ENCODE results near the gene ACTR2.
A peak's percentile ranks its signal among the peaks of the same experiment; 100 is the strongest.
"Not testable (repeated sequence)": the region's sequence is repeated elsewhere in the genome, so short reads cannot be mapped to it uniquely, and the experiment has no call there.

ACTR2 gene

DNA sequence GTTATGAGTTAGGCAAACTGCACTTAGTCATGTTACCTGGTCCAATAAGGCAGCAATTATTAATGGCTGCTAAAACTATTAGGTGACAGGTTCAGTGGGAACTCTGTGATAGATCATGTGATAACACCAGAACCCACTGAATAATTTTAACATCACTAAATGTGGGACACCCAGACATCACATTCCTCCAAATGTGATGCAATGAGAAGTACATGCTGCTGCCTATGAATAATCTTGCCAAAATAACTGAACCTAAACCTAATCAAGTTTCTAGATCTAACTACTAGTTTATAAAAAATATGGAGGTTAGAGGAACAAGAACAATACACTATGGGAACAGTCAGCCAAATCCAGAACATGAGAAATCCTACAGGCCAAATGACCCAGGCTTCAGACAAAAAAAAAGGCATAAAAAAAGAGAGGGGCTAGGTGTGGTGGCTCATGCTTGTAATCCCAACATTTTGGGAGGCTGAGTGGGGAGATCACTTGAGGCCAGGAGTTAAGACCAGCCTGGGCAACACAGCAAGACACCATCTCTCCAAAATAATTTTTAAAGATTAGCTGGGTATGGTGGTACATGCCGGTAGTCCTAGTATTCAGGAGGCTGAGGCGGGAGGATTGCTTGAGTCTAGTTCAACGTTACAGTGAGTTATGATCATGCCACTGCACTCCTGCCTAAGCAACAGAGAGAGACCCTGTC, 7.0 kb upstream of the ACTR2 start:
- no peaks in the 10 kb centered on the region for H3K27me3 ChIP-seq
- H3K4me2 ChIP-seq, result no peak overlapping the region
- no peak overlapping the region for H3K9ac ChIP-seq
- no peak for TF ChIP-seq Cebpa-rat (IDR thresholded peaks at IDR 0.05)
- H3K36me3 ChIP-seq, result peaks cover 0 to 12% (median 0%) of the 10 kb centered on the region in 11 experiments; a peak in 1 of 22 replicates
- H4K20me1 ChIP-seq, result peaks cover 0 to 3% (median 0%) of the 10 kb centered on the region in 11 experiments; a peak in 1 of 22 replicates
- no peaks in the 10 kb centered on the region for H3K9me3 ChIP-seq (replicated peaks in 1 of 11)
- H3K4me3 ChIP-seq, result no peak overlapping the region
- no peak overlapping the region for H3K27ac ChIP-seq
- peaks cover 0 to 11% (median under 1%) of the 10 kb centered on the region in 10 experiments; a peak in 7 of 20 replicates for H3K4me1 ChIP-seq

DNA sequence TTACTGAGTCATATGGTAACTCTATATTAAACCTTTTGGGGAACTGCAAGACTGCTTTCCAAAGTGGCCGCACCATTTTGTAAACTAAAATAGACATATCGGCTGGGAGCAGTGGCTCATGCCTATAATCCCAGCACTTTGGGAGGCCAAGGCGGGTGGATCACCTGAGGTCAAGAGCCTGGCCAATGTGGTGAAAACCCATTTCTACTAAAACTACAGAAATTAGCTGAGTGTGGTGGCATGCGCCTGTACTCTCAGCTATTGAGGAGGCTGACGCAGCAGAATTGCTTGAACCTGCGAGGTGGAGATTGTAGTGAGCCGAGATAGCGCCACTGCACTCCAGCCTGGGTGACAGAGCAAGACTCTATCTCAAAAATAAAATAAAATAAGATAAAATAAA, 6.4 kb upstream of the ACTR2 start:
- not testable (repeated sequence) for H3K4me2 ChIP-seq; H3K4me3 ChIP-seq; H3K27ac ChIP-seq; H3K9ac ChIP-seq; H3K9me3 ChIP-seq (replicated peaks in 1 of 11); H3K27me3 ChIP-seq; H4K20me1 ChIP-seq
- Histone ChIP-seq H3K4me1 (peaks cover 2 to 11% (median 6%) of the 10 kb centered on the region in 10 experiments; a peak in 19 of 20 replicates), H3K36me3 (peaks cover 0 to 12% (median 0%) of the 10 kb centered on the region in 11 experiments; a peak in 1 of 22 replicates)

DNA sequence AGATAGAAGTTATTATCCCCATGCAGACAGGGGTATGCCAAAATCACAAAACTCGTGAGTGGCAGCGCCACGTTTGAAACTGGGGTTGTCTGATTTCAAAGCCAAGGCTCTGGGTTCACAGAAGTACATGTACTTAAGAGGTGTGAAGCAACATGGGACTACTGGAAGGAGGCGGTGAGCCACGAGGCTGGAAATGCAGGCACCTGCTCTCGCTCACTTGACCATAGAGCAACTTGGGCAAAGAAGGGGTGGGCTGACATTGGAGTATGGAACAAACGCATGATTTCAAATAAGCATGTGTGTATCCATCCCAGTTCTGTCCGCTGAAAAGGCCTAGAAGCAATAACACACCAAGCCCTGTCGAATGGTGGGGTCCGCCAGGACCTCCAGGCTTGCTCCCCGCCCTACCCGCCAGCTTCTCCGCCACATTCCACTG, 593 bp upstream of the ACTR2 start:
- H3K4me3 ChIP-seq, result peak overlapping the region; percentile 89 to 100 (median 98)
- H3K27ac ChIP-seq, result peak overlapping the region; percentile 72 to 100 (median 100)
- no peaks in the 10 kb centered on the region for H3K9me3 ChIP-seq (replicated peaks in 1 of 11)
- H3K4me1 ChIP-seq, result peaks cover 37 to 47% (median 42%) of the 10 kb centered on the region in 10 experiments
- TF ChIP-seq Cebpa-rat (IDR thresholded peaks at IDR 0.05), result no peak
- H3K9ac ChIP-seq, result peak overlapping the region; percentile 98 to 100 (median 100)
- peaks cover 15 to 30% (median 21%) of the 10 kb centered on the region in 11 experiments for H3K36me3 ChIP-seq
- peaks cover 35 to 40% (median 37%) of the 10 kb centered on the region in 11 experiments for H4K20me1 ChIP-seq
- H3K4me2 ChIP-seq, result peak overlapping the region; percentile 85 to 97 (median 92)
- no peaks in the 10 kb centered on the region for H3K27me3 ChIP-seq

DNA sequence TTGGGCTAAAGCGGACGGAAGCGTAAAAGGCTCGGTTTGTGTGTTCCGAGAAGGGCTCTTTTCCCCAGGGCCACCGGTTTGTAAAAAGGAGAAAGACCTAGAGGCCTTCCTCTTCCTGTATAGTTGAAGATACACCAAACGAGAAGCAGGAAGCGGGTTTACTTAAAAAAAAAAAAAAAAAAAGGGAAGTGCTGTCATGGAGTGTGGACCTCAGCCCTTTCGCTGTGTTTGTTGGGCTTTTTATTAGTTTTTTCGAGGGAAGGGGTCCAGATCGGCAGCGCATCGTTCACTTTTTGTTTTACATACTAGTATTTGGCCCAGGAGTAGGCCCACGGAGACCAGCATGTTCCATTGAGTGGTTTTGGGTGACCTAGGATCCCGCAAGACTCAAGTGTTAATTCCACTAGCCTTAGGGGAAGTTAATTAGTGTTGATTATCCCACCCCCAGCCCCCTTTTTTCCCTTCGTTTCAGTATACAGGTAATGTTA, 676 bp downstream of the ACTR2 start:
- Histone ChIP-seq H3K9me3 (replicated peaks in 1 of 11) (no peaks in the 10 kb centered on the region), H3K4me2 (peak overlapping the region; percentile 77 to 91 (median 85)), H3K36me3 (peaks cover 20 to 40% (median 26%) of the 10 kb centered on the region in 11 experiments), H3K27ac (peak overlapping the region; percentile 98 to 100 (median 100)), H3K9ac (peak overlapping the region; percentile 98 to 100 (median 100)), H3K4me3 (peak overlapping the region; percentile 89 to 100 (median 98)), H4K20me1 (peaks cover 47 to 50% (median 50%) of the 10 kb centered on the region in 11 experiments), H3K27me3 (no peaks in the 10 kb centered on the region), H3K4me1 (peaks cover 49 to 60% (median 53%) of the 10 kb centered on the region in 10 experiments)
- TF ChIP-seq Cebpa-rat (IDR thresholded peaks at IDR 0.05), result no peak

DNA sequence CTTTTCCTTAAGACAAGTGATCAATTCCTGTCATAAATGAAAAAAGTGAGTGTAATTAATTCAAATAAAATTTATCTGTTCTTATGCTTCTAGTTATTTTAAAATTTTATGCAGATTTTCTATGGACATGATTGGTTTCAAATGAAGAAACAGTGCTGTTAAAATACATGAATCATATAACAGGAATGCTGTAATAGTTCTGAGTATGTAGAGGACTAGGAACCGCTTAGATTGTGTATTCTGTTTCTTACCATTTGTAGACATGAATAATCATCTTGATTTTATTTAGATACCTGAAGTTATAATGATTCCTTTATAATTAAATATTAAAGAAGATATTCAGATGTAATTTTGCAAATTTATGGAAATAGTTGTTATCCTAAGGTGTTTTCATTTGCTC, 3.5 kb downstream of the ACTR2 start:
- TF ChIP-seq Cebpa-rat (IDR thresholded peaks at IDR 0.05), result no peak
- H3K4me2 ChIP-seq, result peak overlapping the region; percentile 58 to 91 (median 80); a peak in 21 of 22 replicates
- no peaks in the 10 kb centered on the region for H3K27me3 ChIP-seq
- peaks cover 46 to 79% (median 57%) of the 10 kb centered on the region in 10 experiments for H3K4me1 ChIP-seq
- H4K20me1 ChIP-seq, result peaks cover 75 to 79% (median 78%) of the 10 kb centered on the region in 11 experiments
- H3K36me3 ChIP-seq, result peaks cover 43 to 67% (median 53%) of the 10 kb centered on the region in 11 experiments
- H3K9ac ChIP-seq, result peak overlapping the region in 5 of 11 experiments; percentile 29 to 100 (median 47); a peak in 7 of 22 replicates
- no peaks in the 10 kb centered on the region for H3K9me3 ChIP-seq (replicated peaks in 1 of 11)
- peak overlapping the region in 3 of 11 experiments; percentile 28 to 54 (median 33); a peak in 4 of 22 replicates for H3K27ac ChIP-seq
- H3K4me3 ChIP-seq, result peak overlapping the region in 3 of 10 experiments; percentile 29 to 98 (median 38); a peak in 4 of 20 replicates

DNA sequence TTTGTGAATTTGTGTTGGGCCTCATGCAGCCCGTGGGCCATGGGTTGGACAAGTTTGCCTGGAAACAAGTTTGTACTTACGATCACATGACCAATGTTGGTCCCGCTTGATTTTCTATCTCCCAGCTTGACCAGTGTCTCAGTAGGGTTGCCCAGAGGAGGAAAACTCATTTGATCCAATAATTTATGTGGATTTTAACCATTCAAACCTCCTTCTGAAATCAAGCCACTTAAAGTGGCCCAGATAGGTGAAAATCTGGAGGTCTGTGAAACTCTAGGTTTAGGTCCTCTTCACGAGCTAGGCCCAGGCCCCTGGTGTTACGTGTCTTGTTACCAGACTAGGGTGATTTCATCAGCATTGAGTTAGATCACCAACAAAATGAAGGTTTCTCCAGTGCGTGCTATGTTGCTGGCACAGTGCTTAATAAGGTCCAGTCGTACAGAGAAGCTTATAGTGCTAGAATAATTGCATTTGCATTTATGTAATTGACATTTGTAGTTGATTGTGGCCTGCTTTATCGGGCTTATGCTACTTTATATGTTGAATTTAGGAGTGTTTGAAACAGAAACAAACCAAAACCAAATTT, 4.4 kb downstream of the ACTR2 start:
- Histone ChIP-seq H4K20me1 (peaks cover 84 to 87% (median 87%) of the 10 kb centered on the region in 11 experiments), H3K36me3 (peaks cover 50 to 75% (median 60%) of the 10 kb centered on the region in 11 experiments), H3K27ac (peak overlapping the region in 10 of 11 experiments; percentile 10 to 55 (median 36); a peak in 15 of 22 replicates)

GRCh38 chr2:65232636-65233035, 5.0 kb downstream of the ACTR2 start:
- Histone ChIP-seq H3K4me2 (peak overlapping the region in 10 of 11 experiments; percentile 14 to 91 (median 73); a peak in 16 of 22 replicates), H3K4me1 (peaks cover 37 to 85% (median 49%) of the 10 kb centered on the region in 10 experiments), H3K4me3 (peak overlapping the region in 3 of 10 experiments; percentile 14 to 35 (median 18); a peak in 5 of 20 replicates), H3K36me3 (peaks cover 53 to 82% (median 66%) of the 10 kb centered on the region in 11 experiments), H4K20me1 (peaks cover 90 to 94% (median 93%) of the 10 kb centered on the region in 11 experiments), H3K9ac (peak overlapping the region in 1 of 11 experiments; percentile 3; a peak in 2 of 22 replicates), H3K27ac (peak overlapping the region in 6 of 11 experiments; percentile 10 to 54 (median 36); a peak in 6 of 22 replicates), H3K9me3 (replicated peaks in 1 of 11) (no peaks in the 10 kb centered on the region), H3K27me3 (no peaks in the 10 kb centered on the region)
- no peak for TF ChIP-seq Cebpa-rat (IDR thresholded peaks at IDR 0.05)

More for the DNA sequence above, 4.4 kb downstream of the ACTR2 start:
- peak overlapping the region; percentile 14 to 91 (median 73) for H3K4me2 ChIP-seq
- peak overlapping the region in 9 of 11 experiments; percentile 8 to 59 (median 34); a peak in 12 of 22 replicates for H3K9ac ChIP-seq
- no peaks in the 10 kb centered on the region for H3K9me3 ChIP-seq (replicated peaks in 1 of 11)
- peak overlapping the region in 4 of 10 experiments; percentile 11 to 98 (median 25); a peak in 5 of 20 replicates for H3K4me3 ChIP-seq
- H3K4me1 ChIP-seq, result peaks cover 38 to 78% (median 49%) of the 10 kb centered on the region in 10 experiments
- no peaks in the 10 kb centered on the region for H3K27me3 ChIP-seq
- no peak for TF ChIP-seq Cebpa-rat (IDR thresholded peaks at IDR 0.05)

DNA sequence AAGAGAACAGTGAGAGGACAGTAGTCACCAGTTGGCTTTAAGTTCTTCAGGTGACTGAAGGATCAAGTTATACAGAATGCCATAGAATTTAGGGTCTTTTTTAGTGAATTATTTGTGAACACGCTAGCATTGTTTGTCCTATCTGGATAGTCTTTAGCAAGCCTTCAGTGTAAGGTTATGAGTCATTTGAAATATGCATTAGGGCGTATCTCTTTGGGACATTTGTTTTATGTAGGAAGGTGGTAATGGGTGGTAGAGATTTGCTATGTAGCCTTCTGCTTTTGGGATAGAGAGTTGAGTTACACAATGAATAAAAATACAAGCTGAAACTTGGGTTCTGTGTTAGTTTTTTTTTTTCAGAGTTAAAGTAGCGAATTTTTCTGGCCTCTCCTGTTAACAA, 13.0 kb downstream of the ACTR2 start:
- no peak overlapping the region for H3K27ac ChIP-seq
- H4K20me1 ChIP-seq, result peaks cover 95 to 100% (median 100%) of the 10 kb centered on the region in 11 experiments
- no peak overlapping the region for H3K4me2 ChIP-seq
- TF ChIP-seq Cebpa-rat (IDR thresholded peaks at IDR 0.05), result no peak
- no peaks in the 10 kb centered on the region for H3K27me3 ChIP-seq
- H3K4me3 ChIP-seq, result no peak overlapping the region
- H3K9me3 ChIP-seq (replicated peaks in 1 of 11), result no peaks in the 10 kb centered on the region
- peaks cover 0 to 44% (median 1%) of the 10 kb centered on the region in 10 experiments; a peak in 9 of 20 replicates for H3K4me1 ChIP-seq
- no peak overlapping the region for H3K9ac ChIP-seq
- H3K36me3 ChIP-seq, result peaks cover 79 to 98% (median 92%) of the 10 kb centered on the region in 11 experiments

DNA sequence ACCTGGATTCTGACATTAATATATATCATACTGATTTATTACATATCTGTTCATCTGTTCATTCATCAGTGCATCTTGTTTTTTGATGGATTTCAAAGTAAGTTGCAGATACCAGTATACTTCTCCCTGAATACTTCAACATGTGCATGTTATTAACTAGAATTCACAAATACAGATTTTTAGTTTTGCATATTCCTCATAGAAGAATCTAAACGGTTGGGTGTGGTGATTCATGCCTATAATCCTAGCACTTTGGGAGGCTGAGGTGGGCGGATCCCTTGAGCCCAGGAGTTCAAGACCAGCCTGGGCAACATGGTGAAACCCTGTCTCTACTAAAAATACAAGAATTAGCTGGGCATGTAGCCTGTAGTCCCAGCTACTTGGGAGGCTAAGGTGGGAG, 16.8 kb downstream of the ACTR2 start:
- H4K20me1 ChIP-seq, result peaks cover 76 to 100% (median 98%) of the 10 kb centered on the region in 11 experiments
- not testable (repeated sequence) for H3K9me3 ChIP-seq (replicated peaks in 1 of 11); H3K4me2 ChIP-seq; H3K9ac ChIP-seq; H3K27ac ChIP-seq; H3K4me3 ChIP-seq; H3K27me3 ChIP-seq
- peaks cover 0 to 16% (median 0%) of the 10 kb centered on the region in 10 experiments; a peak in 2 of 20 replicates for H3K4me1 ChIP-seq
- peaks cover 79 to 100% (median 95%) of the 10 kb centered on the region in 11 experiments for H3K36me3 ChIP-seq
